Measurements from ENCODE around the gene MAL.

MAL gene

GRCh38 chr2:95051626-95052025, 26.1 kb downstream of the MAL start:
- WGBS, 2 experiments (ENCODE audit: insufficient coverage in 2 of 2): 86 to 89% methylated on average over 6 of the region's 10 CpGs

GRCh38 chr2:95052307-95052706, 26.8 kb downstream of the MAL start:
- Histone ChIP-seq H3K4me3 (ENCODE audit: extremely low read depth, insufficient read depth, low read length, poor library complexity, severe bottlenecking) (no peak overlapping the region), H3K4me1 (ENCODE audit: control insufficient read depth, insufficient read depth, low read length, poor library complexity, severe bottlenecking) (peaks cover 10% of the 10 kb centered on the region), H3K36me3 (ENCODE audit: control insufficient read depth, insufficient read depth, low read length) (no peaks in the 10 kb centered on the region), H3K9me3 (ENCODE audit: control insufficient read depth, low read length) (no peaks in the 10 kb centered on the region), H3K27ac (ENCODE audit: low read depth, low read length, severe bottlenecking) (no peak overlapping the region)
- WGBS, 2 experiments (ENCODE audit: insufficient coverage in 2 of 2): 79 to 90% methylated on average over 2 to 4 of the region's 6 CpGs

More at GRCh38 chr2:95051626-95052025, 26.1 kb downstream of the MAL start:
- H3K9me3 ChIP-seq (ENCODE audit: control insufficient read depth, low read length): no peaks in the 10 kb centered on the region
- H3K27ac ChIP-seq (ENCODE audit: low read depth, low read length, severe bottlenecking): no peak overlapping the region
- H3K36me3 ChIP-seq (ENCODE audit: control insufficient read depth, insufficient read depth, low read length): no peaks in the 10 kb centered on the region
- peaks cover 4% of the 10 kb centered on the region for H3K4me1 ChIP-seq (ENCODE audit: control insufficient read depth, insufficient read depth, low read length, poor library complexity, severe bottlenecking)
- H3K4me3 ChIP-seq (ENCODE audit: extremely low read depth, insufficient read depth, low read length, poor library complexity, severe bottlenecking): no peak overlapping the region

- Histone ChIP-seq H3K9me3 (ENCODE audit: control insufficient read depth, low read length) (no peaks in the 10 kb centered on the region), H3K4me3 (ENCODE audit: extremely low read depth, insufficient read depth, low read length, poor library complexity, severe bottlenecking) (no peak overlapping the region), H3K4me1 (ENCODE audit: control insufficient read depth, insufficient read depth, low read length, poor library complexity, severe bottlenecking) (peaks cover 12% of the 10 kb centered on the region), H3K27ac (ENCODE audit: low read depth, low read length, severe bottlenecking) (no peak overlapping the region), H3K36me3 (ENCODE audit: control insufficient read depth, insufficient read depth, low read length) (no peaks in the 10 kb centered on the region)
- 82 to 89% methylated on average over 8 to 10 of the region's 13 CpGs for WGBS, 2 experiments (ENCODE audit: insufficient coverage in 2 of 2)
Observed at GRCh38 chr2:95052804-95053479, 27.4 kb downstream of the MAL start.

- Histone ChIP-seq H3K4me3 (ENCODE audit: extremely low read depth, insufficient read depth, low read length, poor library complexity, severe bottlenecking) (no peak overlapping the region), H3K36me3 (ENCODE audit: control insufficient read depth, insufficient read depth, low read length) (no peaks in the 10 kb centered on the region), H3K4me1 (ENCODE audit: control insufficient read depth, insufficient read depth, low read length, poor library complexity, severe bottlenecking) (peaks cover 12% of the 10 kb centered on the region), H3K27ac (ENCODE audit: low read depth, low read length, severe bottlenecking) (no peak overlapping the region), H3K9me3 (ENCODE audit: control insufficient read depth, low read length) (no peaks in the 10 kb centered on the region)
- WGBS, 2 experiments (ENCODE audit: insufficient coverage in 2 of 2): 24 to 36% methylated on average over 7 to 9 of the region's 11 CpGs
Observed at GRCh38 chr2:95053543-95053942, 28.0 kb downstream of the MAL start.

GRCh38 chr2:95054016-95054415, 28.5 kb downstream of the MAL start:
- Histone ChIP-seq H3K36me3 (ENCODE audit: control insufficient read depth, insufficient read depth, low read length) (no peaks in the 10 kb centered on the region), H3K27ac (ENCODE audit: low read depth, low read length, severe bottlenecking) (no peak overlapping the region), H3K9me3 (ENCODE audit: control insufficient read depth, low read length) (no peaks in the 10 kb centered on the region), H3K4me3 (ENCODE audit: extremely low read depth, insufficient read depth, low read length, poor library complexity, severe bottlenecking) (no peak overlapping the region), H3K4me1 (ENCODE audit: control insufficient read depth, insufficient read depth, low read length, poor library complexity, severe bottlenecking) (peaks cover 12% of the 10 kb centered on the region)
- WGBS, 2 experiments (ENCODE audit: insufficient coverage in 2 of 2): 71 to 83% methylated on average over 3 of the region's 5 CpGs

GRCh38 chr2:95055262-95055661, 29.8 kb downstream of the MAL start:
- 70 to 86% methylated on average over 1 to 3 of the region's 3 CpGs for WGBS, 2 experiments (ENCODE audit: insufficient coverage in 2 of 2)
- H3K36me3 ChIP-seq (ENCODE audit: control insufficient read depth, insufficient read depth, low read length): no peaks in the 10 kb centered on the region
- no peaks in the 10 kb centered on the region for H3K9me3 ChIP-seq (ENCODE audit: control insufficient read depth, low read length)
- peaks cover 12% of the 10 kb centered on the region for H3K4me1 ChIP-seq (ENCODE audit: control insufficient read depth, insufficient read depth, low read length, poor library complexity, severe bottlenecking)
- H3K4me3 ChIP-seq (ENCODE audit: extremely low read depth, insufficient read depth, low read length, poor library complexity, severe bottlenecking): no peak overlapping the region
- no peak overlapping the region for H3K27ac ChIP-seq (ENCODE audit: low read depth, low read length, severe bottlenecking)

GRCh38 chr2:95056044-95056443, 30.5 kb downstream of the MAL start:
- Histone ChIP-seq H3K36me3 (ENCODE audit: control insufficient read depth, insufficient read depth, low read length) (no peaks in the 10 kb centered on the region), H3K4me3 (ENCODE audit: extremely low read depth, insufficient read depth, low read length, poor library complexity, severe bottlenecking) (no peak overlapping the region), H3K9me3 (ENCODE audit: control insufficient read depth, low read length) (no peaks in the 10 kb centered on the region), H3K27ac (ENCODE audit: low read depth, low read length, severe bottlenecking) (no peak overlapping the region), H3K4me1 (ENCODE audit: control insufficient read depth, insufficient read depth, low read length, poor library complexity, severe bottlenecking) (peaks cover 12% of the 10 kb centered on the region)
- WGBS, 2 experiments (ENCODE audit: insufficient coverage in 2 of 2): 94 to 99% methylated on average over 8 of the region's 8 CpGs

GRCh38 chr2:95056461-95057459, 31.3 kb downstream of the MAL start:
- Histone ChIP-seq H3K36me3 (ENCODE audit: control insufficient read depth, insufficient read depth, low read length) (no peaks in the 10 kb centered on the region), H3K4me3 (ENCODE audit: extremely low read depth, insufficient read depth, low read length, poor library complexity, severe bottlenecking) (no peak overlapping the region), H3K4me1 (ENCODE audit: control insufficient read depth, insufficient read depth, low read length, poor library complexity, severe bottlenecking) (peaks cover 12% of the 10 kb centered on the region), H3K27ac (ENCODE audit: low read depth, low read length, severe bottlenecking) (peak overlapping the region; percentile 16), H3K9me3 (ENCODE audit: control insufficient read depth, low read length) (no peaks in the 10 kb centered on the region)
- 87 to 90% methylated on average over 14 of the region's 15 CpGs for WGBS, 2 experiments (ENCODE audit: insufficient coverage in 2 of 2)

- 82 to 85% methylated on average over 26 to 28 of the region's 28 CpGs for WGBS, 2 experiments (ENCODE audit: insufficient coverage in 2 of 2)
- Histone ChIP-seq H3K4me3 (ENCODE audit: extremely low read depth, insufficient read depth, low read length, poor library complexity, severe bottlenecking) (no peak overlapping the region), H3K4me1 (ENCODE audit: control insufficient read depth, insufficient read depth, low read length, poor library complexity, severe bottlenecking) (peaks cover 15% of the 10 kb centered on the region), H3K27ac (ENCODE audit: low read depth, low read length, severe bottlenecking) (peak overlapping the region; percentile 16), H3K36me3 (ENCODE audit: control insufficient read depth, insufficient read depth, low read length) (no peaks in the 10 kb centered on the region), H3K9me3 (ENCODE audit: control insufficient read depth, low read length) (no peaks in the 10 kb centered on the region)
Observed at GRCh38 chr2:95057535-95058370, 32.2 kb downstream of the MAL start.

GRCh38 chr2:95058466-95058988, 33.0 kb downstream of the MAL start:
- Histone ChIP-seq H3K36me3 (ENCODE audit: control insufficient read depth, insufficient read depth, low read length) (no peaks in the 10 kb centered on the region), H3K4me1 (ENCODE audit: control insufficient read depth, insufficient read depth, low read length, poor library complexity, severe bottlenecking) (peaks cover 15% of the 10 kb centered on the region), H3K9me3 (ENCODE audit: control insufficient read depth, low read length) (no peaks in the 10 kb centered on the region), H3K27ac (ENCODE audit: low read depth, low read length, severe bottlenecking) (no peak overlapping the region), H3K4me3 (ENCODE audit: extremely low read depth, insufficient read depth, low read length, poor library complexity, severe bottlenecking) (no peak overlapping the region)
- 88 to 90% methylated on average over 8 to 9 of the region's 9 CpGs for WGBS, 2 experiments (ENCODE audit: insufficient coverage in 2 of 2)

Data from mesodermal cell (in vitro differentiated cells).